Thyroid gland (tissue), 4 donors: ENCODE measurements around the gene STAC.

Experiments
- POLR2A ChIP-seq, 2 donors: fragments of 450-650 bp; IDR thresholded peaks; one replicate each; pipeline ENCODE4 v1.6.1; 2017; ENCODE audit warnings: antibody characterized with exemption in 2 of 2, mild to moderate bottlenecking in 2 of 2, moderate library complexity in 1 of 2
- TF ChIP-seq, protein P1 (sequence below), 6 experiments: fragments of 200-600 bp in 3 of 6; fragments of 450-650 bp in 3 of 6; sonication (generic) in 3 of 6; IDR thresholded peaks; one replicate each; pipeline ENCODE4 v1.5.1; 2016 to 2019; ENCODE audit warnings: antibody characterized with exemption in 6 of 6, mild to moderate bottlenecking in 2 of 6, inconsistent platforms in 1 of 6, moderate library complexity in 1 of 6

DNA sequence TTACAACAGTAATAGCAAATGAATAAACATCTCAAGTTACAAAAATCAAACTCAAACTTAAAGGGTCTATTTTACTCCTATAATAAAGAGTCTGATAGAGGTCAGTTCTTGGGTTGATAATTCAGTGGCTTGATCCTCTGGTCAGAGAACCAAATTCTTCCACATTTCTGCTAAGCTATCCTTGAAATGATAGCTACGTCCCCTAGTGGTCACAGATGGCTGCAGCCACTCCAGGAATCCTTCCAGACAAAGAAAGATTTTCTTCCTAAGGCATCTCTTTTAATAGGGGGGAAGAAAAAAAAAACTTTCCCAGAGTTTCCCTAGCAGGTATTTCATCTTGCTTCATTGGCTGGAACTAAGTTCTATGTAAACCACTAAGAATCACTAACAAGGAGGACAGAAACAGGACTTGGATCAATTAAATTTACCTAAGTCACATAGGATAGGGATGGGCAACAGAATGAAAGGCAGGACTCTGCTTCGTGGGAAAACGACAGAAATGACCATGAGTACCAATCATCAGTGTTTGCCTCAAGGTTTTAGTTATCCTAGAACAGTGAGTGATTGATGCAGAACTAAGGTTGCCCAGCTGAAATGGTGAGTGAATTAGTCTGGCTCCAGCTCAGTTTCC lies 160.7 kb downstream of the STAC start:
- TF ChIP-seq, protein P1, sequence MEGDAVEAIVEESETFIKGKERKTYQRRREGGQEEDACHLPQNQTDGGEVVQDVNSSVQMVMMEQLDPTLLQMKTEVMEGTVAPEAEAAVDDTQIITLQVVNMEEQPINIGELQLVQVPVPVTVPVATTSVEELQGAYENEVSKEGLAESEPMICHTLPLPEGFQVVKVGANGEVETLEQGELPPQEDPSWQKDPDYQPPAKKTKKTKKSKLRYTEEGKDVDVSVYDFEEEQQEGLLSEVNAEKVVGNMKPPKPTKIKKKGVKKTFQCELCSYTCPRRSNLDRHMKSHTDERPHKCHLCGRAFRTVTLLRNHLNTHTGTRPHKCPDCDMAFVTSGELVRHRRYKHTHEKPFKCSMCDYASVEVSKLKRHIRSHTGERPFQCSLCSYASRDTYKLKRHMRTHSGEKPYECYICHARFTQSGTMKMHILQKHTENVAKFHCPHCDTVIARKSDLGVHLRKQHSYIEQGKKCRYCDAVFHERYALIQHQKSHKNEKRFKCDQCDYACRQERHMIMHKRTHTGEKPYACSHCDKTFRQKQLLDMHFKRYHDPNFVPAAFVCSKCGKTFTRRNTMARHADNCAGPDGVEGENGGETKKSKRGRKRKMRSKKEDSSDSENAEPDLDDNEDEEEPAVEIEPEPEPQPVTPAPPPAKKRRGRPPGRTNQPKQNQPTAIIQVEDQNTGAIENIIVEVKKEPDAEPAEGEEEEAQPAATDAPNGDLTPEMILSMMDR (IDR thresholded peaks at IDR 0.05) = peak in 4 of 6 experiments; percentile 22 to 58 (median 28)
- no peak for TF ChIP-seq POLR2A (IDR thresholded peaks at IDR 0.05)
